Loucy (cell line): ENCODE data around the gene PKIB.

Experiments
- EZH2phosphoT487 ChIP-seq: fragments of 200-600 bp; IDR thresholded peaks from 2 replicates; pipeline ENCODE4 v1.6.1; 2018; ENCODE audit warnings: antibody characterized with exemption, mild to moderate bottlenecking, moderate library complexity, borderline replicate concordance
- TF ChIP-seq, protein P1 (sequence below): fragments of 200-600 bp; sonication (generic); conservative IDR thresholded peaks from 2 replicates; pipeline ENCODE4 v1.5.1; 2014; ENCODE audit warnings: mild to moderate bottlenecking, antibody characterized with exemption, low read length

DNA sequence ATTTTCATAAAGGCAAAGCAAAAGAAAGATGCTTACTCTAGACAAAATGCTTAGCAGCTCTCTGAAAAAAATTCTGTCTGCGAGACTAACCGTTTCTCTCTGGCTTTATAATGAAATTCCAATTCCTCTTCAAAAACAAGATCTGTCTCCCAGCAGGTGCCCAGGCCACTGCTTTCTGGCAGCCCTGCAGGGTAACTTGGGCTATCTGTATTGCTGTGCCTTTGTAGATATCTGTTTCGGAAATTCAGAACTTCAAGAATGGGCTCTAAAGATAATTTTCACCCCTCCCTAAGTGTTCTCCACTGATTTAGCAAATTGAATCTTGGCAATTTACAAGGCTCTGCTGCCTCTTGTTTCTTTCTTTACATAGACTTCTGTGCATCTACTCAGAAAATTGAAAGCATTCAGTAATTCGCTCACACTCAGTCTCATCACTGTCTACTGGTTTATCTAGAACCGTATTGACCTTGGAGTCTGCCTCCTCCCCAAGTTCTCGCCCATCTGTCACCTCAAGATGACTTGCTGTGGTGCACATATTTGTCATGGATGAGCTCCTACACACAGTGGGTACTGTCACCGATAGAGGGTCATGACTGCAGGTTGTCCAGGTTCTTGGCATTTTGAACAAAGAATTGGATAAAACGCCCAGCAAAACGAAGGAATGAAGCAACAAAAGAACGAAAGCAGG lies 142.9 kb downstream of the PKIB start:
- TF ChIP-seq, protein P1, sequence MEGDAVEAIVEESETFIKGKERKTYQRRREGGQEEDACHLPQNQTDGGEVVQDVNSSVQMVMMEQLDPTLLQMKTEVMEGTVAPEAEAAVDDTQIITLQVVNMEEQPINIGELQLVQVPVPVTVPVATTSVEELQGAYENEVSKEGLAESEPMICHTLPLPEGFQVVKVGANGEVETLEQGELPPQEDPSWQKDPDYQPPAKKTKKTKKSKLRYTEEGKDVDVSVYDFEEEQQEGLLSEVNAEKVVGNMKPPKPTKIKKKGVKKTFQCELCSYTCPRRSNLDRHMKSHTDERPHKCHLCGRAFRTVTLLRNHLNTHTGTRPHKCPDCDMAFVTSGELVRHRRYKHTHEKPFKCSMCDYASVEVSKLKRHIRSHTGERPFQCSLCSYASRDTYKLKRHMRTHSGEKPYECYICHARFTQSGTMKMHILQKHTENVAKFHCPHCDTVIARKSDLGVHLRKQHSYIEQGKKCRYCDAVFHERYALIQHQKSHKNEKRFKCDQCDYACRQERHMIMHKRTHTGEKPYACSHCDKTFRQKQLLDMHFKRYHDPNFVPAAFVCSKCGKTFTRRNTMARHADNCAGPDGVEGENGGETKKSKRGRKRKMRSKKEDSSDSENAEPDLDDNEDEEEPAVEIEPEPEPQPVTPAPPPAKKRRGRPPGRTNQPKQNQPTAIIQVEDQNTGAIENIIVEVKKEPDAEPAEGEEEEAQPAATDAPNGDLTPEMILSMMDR = no peak
- TF ChIP-seq EZH2phosphoT487 = no peak
